HL-60/S4 (cell line): ENCODE measurements around the gene SH3GL2.

Experiments
- in situ Hi-C: fragments of 300-500 bp; cut with MboI; formaldehyde crosslinking; loops from 2 replicates; pipeline ENCODE4 v1.14.3; 2022; ENCODE audit warnings: low sequenced_read_pairs

SH3GL2 gene

DNA sequence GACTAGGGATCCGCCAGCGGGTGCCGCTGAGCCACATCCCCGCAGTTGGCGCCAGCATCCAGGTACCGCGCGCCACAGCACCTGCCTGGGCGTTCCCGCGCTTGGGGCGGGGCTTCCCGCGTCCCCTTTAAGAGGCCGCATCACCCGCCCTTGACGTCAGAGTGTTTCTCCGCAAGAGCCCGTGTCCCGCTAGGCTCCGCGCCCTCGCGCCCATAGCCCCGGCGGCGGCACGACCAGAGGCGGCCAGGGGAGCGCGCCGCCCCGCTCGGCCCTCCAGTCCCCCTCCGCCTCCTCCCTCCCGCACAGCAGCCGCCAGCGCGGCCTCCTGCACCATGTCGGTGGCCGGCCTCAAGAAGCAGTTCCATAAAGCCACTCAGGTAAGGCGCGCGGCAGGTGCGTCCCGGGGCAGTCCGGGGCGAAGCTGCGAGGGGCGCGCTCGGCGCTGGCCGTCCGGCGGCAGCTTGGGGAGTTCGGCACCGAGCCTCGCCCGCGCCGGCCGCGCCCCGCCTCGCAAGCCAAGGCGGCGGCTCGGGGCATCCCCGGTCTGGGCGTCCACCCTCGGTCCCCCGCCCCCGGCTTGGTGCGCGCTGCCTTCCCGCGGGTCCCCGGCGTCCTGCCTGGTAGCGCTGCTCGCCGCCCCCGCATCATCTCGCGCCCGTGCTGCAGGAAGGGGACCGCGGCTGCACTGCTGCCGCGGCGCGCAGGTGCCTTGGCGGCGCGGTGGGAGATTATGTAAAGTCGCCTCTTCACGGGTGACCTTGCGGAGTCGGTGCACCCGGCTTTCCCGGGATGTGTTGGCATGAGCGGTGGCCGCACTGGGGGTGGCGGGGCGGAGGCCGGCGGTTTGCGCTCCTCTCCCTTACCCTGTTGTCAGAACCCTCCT, at the start of gene SH3GL2:
SH3GL2 (plus strand) TSS at position 156 of the 883 bp plus-strand sequence.
- in situ Hi-C loops = no loop called here

GRCh38 chr9:17531642-17532254, 47.1 kb upstream of the SH3GL2 start:
- in situ Hi-C loops = loop anchor here (25.0 kb wide), 1 partner anchor 281 kb away; no protein-coding TSS in a partner anchor

- in situ Hi-C loops = loop anchor here (25.0 kb wide), 1 partner anchor 280 kb away; no protein-coding TSS in a partner anchor
Observed at GRCh38 chr9:17532461-17532860, 46.4 kb upstream of the SH3GL2 start.

GRCh38 chr9:17535176-17535575, 43.7 kb upstream of the SH3GL2 start:
- in situ Hi-C loops = loop anchor here (25.0 kb wide), 1 partner anchor 277 kb away; no protein-coding TSS in a partner anchor

DNA sequence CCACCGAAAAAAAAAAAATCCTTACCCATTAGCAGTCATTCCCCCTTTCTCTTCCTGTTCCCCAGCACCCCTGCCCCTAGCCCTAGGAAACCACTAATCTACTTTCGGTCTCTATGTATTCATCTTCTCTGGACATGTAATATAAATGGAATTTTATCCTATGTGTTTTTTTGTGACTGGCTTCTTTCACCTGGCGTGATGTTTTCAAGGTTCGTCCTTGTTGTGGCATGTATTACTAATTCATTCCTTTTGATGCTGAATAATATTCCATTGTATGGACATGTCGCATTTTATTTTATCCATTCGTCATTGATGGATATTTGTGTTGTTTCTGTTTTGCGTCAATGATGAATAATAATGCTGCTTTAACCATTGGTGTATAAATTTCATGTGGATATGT, 42.8 kb upstream of the SH3GL2 start:
- in situ Hi-C loops = loop anchor here (25.0 kb wide), 1 partner anchor 276 kb away; no protein-coding TSS in a partner anchor

DNA sequence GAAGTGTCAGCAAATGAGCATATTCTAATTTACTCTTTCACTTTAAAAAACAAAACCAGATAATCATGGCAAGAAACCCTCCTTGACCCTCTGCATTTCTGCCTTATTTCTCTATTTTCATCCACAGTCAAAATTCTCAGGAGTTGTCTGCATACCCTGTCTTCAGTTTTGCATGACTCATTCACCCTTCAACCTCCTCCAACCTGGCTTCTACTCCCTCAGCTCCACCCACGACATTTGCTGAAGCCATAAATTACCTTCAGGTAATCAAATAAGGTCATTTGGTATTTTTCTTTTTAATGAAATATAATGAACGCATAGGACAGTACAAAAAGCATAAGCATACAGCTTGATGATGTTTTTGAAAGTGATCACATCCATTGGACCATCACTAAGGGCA, 27.8 kb upstream of the SH3GL2 start:
- in situ Hi-C loops = no loop called here

GRCh38 chr9:17555362-17556054, 23.4 kb upstream of the SH3GL2 start:
- in situ Hi-C loops = no loop called here

- in situ Hi-C loops = no loop called here
Observed at GRCh38 chr9:17556255-17556654, 22.6 kb upstream of the SH3GL2 start.

DNA sequence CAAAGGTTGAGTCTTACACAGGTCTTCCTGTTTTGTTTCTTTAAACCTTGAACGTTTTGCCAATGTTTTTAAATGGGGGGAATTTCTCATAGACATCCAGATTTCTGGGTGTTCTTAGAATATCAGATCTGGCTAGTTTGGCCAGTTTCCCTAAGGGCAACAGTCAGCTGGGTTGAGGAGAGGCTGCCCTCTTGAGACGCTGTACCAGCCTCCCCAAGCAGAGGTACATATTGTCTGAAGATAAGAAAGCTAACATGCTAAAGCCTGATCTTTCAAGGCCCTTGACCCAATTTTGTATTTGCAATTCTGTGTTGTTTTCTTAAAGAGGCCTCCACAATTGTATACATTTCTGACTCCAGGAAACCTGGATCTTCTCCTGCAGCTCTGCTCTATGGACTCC, 21.9 kb upstream of the SH3GL2 start:
- in situ Hi-C loops = no loop called here

DNA sequence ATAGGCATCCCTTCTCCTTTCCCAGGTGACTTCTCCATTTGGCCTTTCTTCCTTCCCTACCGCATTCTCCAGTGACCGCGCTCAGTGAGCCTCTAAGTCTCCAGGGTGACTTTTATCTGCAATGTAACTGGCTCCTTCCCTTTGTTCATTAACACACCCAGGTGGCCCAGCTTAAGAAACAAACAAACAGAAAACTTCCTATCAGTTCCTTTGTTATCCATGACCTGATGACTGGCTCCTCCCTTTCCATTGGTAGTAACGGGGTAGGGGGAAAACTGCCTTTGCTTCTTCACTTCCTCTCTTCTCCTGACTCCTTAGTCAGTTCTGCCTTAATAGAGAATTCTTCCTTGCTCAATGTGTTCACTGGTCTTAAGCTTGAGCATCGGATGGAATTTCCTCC, 7.0 kb upstream of the SH3GL2 start:
- in situ Hi-C loops = no loop called here

GRCh38 chr9:17574342-17574741, 4.5 kb upstream of the SH3GL2 start:
- in situ Hi-C loops = no loop called here

DNA sequence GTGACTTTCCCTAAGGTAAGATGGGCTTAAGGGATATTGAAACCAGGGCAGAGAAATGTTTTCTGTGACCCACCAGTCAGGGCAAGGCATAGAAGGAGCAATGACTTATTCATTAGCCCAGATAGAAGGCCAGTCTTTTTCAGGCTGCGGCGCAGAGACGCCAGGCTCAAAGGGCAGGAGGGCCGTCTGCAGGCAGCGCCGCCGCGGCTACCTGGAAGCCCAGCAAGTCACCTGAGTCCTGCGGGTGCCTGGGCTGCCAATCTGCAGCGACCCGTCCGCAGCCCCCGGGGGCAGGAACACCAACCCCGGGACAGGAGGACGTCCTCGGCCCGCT, 322 bp upstream of the SH3GL2 start:
- in situ Hi-C loops = no loop called here

- in situ Hi-C loops = no loop called here
Observed at GRCh38 chr9:17580119-17580518, 1.3 kb downstream of the SH3GL2 start.

DNA sequence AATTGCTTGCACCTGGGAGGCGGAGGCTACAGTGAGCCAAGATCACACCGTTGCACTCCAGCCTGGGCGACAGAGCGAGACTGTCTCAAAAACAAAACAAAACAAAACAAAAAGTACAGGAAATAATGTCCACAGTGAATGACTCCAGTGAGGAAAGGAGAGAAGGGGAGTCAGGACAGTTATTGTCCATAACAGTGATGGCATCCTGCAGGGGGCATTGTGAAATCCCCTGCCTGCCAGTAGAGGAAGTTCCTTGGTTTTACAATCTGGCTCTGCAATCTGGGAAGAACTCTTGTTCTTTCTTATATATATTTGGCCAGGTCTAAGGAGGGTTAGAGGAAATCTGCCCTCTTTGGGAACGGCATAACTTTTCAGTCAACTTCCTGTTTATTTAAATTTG, 8.2 kb downstream of the SH3GL2 start:
- in situ Hi-C loops = no loop called here

DNA sequence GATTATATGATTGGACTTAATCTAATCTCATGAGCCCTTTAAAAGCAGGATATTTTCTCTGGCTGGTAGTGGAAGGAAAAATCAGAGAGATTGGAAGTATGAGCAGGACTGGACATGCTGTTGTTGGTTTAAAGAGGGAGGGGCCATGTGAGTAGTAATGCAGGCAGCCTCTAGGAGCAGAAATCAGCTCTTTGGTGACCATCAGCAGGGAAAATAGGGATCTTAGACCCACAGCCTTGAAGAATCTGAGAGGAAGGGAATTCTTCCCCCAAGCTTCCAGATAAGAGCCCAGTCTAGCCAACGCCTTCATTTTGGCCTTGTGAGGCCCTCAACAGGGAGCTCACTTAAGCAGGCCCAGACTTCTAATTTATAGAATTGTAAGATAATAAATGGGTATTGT, 9.5 kb downstream of the SH3GL2 start:
- in situ Hi-C loops = no loop called here

DNA sequence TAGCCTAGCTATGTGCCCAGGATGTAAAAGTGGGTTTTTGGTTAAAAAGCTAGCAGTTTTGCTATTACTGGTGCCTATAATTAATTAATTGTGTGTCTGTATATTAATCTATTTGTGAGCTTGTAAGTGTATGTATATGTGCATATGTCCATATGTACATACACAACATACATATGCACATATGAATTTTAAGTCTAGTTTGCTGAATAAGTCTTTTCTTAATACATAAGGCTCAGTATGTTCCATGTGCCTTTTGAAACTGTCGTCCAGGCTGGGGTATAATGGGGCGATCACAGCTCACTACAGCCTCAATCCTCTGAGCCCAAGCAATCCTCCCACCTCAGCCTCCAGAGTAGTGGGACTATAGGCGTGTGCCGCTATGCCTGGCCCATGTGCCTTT, 10.1 kb downstream of the SH3GL2 start:
- in situ Hi-C loops = no loop called here

DNA sequence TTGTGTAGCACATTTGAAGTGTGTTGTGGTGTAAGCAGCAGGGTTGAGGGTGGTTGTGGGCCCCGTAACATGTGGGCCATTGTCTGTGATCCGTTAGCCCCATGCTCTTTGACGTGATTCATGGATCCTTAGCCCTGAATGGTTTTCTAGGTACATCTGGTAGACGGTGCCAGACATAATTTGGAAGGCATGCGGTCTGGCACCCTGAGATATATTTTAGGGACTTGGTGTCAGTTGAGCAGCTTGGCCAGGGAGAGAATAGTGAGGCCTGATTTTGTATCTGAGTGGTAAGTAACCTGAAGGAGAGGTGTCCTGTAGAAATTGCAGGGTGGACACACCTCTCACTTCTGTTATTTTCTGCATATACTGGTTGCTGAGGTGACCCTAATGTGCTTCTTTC, 10.9 kb downstream of the SH3GL2 start:
- in situ Hi-C loops = no loop called here

DNA sequence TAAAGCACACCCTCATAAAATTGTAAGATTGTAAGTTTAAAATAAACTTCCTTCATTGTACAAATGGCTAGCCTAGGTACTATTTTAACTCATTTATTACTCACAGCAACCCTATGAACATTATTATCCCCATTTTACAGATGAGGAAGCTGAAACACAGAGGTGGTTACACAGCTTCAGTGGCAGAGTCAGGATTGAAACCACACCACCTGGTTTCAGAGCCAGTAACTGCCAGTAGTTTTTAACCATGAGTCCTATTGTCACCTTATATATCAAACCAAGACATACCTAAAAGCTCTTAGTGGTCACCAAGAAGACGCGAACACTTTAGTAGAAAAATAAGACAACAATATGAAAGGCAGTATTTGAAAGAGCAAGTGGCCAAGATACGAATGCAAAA, 16.1 kb downstream of the SH3GL2 start:
- in situ Hi-C loops = no loop called here

DNA sequence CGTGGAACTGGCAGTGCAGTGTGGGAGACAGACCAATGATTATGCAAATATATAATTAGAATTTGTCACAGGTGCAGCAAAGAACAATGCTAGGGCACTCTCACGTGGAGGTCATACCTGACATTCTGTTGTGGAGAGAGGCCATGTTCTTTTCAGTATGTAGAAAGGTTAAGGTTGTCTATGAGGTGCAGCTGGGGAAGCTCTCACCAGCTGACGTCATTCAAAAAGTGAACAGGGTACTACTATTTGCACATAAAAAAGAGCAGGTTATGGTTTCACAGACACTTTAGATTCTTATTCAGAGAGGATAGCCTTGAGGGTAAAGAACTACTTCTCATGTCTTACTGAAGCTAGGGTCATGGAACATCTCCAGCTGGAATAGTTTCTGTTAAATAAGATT, 19.1 kb downstream of the SH3GL2 start:
- in situ Hi-C loops = no loop called here

DNA sequence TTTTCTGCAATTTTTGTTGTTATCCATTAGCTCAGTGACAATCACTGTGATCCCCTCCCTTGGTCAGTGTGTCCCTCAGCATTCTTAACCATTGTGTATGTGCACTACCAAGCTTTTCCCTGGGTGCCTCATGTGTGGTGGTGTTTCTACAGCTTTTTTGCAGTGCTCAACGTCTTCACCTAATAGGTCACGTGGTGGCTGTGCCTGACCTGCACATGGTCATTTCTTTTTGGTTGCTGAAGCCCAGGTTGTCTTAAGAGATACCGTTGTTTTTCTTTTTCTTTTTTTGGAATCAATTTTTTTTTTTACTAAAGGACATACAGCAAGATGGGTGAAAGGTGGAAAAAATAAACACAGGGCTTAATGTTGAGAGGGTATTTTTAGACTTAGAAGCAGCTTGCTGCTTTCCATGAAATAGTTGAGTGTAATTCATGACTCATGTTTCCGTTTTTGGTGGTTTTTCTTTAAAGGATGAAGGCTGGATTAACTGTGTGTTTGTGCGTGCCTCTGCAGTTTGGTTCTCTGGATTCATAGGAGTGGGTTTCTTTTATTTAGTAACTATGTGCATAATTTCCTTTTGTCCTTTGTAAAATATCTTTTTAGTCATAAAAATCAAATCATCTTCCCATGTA, 22.2 kb downstream of the SH3GL2 start:
- in situ Hi-C loops = no loop called here

DNA sequence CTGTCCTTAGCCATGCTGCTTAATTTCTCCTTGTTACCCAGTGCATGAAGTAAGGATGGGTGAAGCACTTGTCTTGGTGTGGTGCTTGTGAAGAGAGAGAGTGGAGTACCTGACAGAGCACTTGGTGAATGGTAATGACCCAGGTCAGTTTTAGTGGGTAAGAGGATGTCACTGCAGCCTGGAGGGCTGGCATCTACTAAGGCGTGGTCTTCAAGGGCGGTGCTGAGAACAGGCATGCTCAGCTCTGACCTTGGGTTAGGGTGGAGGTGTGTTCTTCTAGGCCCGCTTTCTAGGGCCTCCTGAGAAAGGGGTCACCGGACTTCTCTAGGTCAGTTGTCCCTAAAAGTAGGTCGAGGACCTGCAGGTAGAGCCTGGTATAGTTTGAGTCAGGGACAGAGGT, 25.7 kb downstream of the SH3GL2 start:
- in situ Hi-C loops = no loop called here
